WTC11 (cell line): ENCODE measurements around the gene SERPINB13. TPM values are rescaled to one million over a fixed set of nuclear protein-coding genes. Genes with fewer than 3 reads are reported as not detected.

Experiments used
- ATAC-seq: fragments of 200-7000 bp; cut with Tn5 transposase; 2 replicates; pipeline ENCODE4 v1.10.0; 2021; ENCODE audit warnings: mild to moderate bottlenecking, moderate library complexity
- CTCF ChIA-PET: fragments of 300-600 bp; sonication (Branson Sonifier 250); formaldehyde crosslinking; loops from one replicate; lab custom pipeline; 2021; ENCODE audit warnings: antibody characterized with exemption; lab: Charles Lee
- POLR2A ChIA-PET: fragments of 350-600 bp; sonication (Branson Sonifier 250); formaldehyde crosslinking; loops from one replicate; lab custom pipeline; 2021; ENCODE audit warnings: antibody characterized with exemption; lab: Charles Lee
- DNase-seq: peaks from one replicate; pipeline ENCODE4 v3.0.0; 2021; ENCODE audit warnings: low spot score
- H3K27ac Mint-ChIP-seq: 2 replicates; pipeline ENCODE4 v1.8.0; 2021; ENCODE audit warnings: mixed read lengths
- H3K27me3 Mint-ChIP-seq: 2 replicates; pipeline ENCODE4 v1.8.0; 2021; ENCODE audit warnings: low read depth, mild to moderate bottlenecking, moderate library complexity, mixed read lengths
- H3K36me3 Mint-ChIP-seq: 2 replicates; pipeline ENCODE4 v1.8.0; 2021; ENCODE audit warnings: mixed read lengths
- H3K4me1 Mint-ChIP-seq: 2 replicates; pipeline ENCODE4 v1.8.0; 2022; ENCODE audit warnings: mixed read lengths
- H3K4me3 Mint-ChIP-seq: 2 replicates; pipeline ENCODE4 v1.8.0; 2021; ENCODE audit warnings: mild to moderate bottlenecking, moderate library complexity, mixed read lengths
- H3K9me3 Mint-ChIP-seq: 2 replicates; pipeline ENCODE4 v1.8.0; 2021; ENCODE audit warnings: mixed read lengths
- ARID4B ChIP-seq: sonication (generic); formaldehyde crosslinking; IDR thresholded peaks from 2 replicates; pipeline ENCODE4 v1.8.0; 2023; ENCODE audit warnings: missing genetic modification reagents, mild to moderate bottlenecking, borderline replicate concordance
- CDX4 ChIP-seq: fragments of 250-450 bp; sonication (Bioruptor Pico); IDR thresholded peaks from 2 replicates; pipeline ENCODE4 v1.9.0; 2021; ENCODE audit warnings: moderate library complexity, mild to moderate bottlenecking, inconsistent platforms, borderline replicate concordance
- CREB1 ChIP-seq: sonication (generic); formaldehyde crosslinking; IDR thresholded peaks from 2 replicates; pipeline ENCODE4 v1.8.0; 2023; ENCODE audit warnings: mild to moderate bottlenecking, missing genetic modification reagents
- FOXK1 ChIP-seq: sonication (generic); formaldehyde crosslinking; IDR thresholded peaks from 2 replicates; pipeline ENCODE4 v1.8.0; 2022; ENCODE audit warnings: mild to moderate bottlenecking, moderate library complexity, missing genetic modification reagents
- IRF2 ChIP-seq: sonication (generic); formaldehyde crosslinking; IDR thresholded peaks from 2 replicates; pipeline ENCODE4 v1.8.0; 2022; ENCODE audit warnings: low read depth, missing genetic modification reagents, borderline replicate concordance
- NFYB ChIP-seq: sonication (generic); formaldehyde crosslinking; conservative IDR thresholded peaks from 2 replicates; pipeline ENCODE4 v1.8.0; 2022; ENCODE audit warnings: low read depth, missing genetic modification reagents
- STAT6 ChIP-seq: sonication (generic); formaldehyde crosslinking; conservative IDR thresholded peaks from 2 replicates; pipeline ENCODE4 v1.8.1; 2023; ENCODE audit warnings: mild to moderate bottlenecking, low read depth, missing genetic modification reagents, moderate library complexity
- TP53 ChIP-seq: sonication (generic); formaldehyde crosslinking; IDR thresholded peaks from 2 replicates; pipeline ENCODE4 v1.8.1; 2023; ENCODE audit warnings: mild to moderate bottlenecking, missing genetic modification reagents
- USF1 ChIP-seq: sonication (generic); formaldehyde crosslinking; IDR thresholded peaks from 2 replicates; pipeline ENCODE4 v1.8.0; 2022; ENCODE audit warnings: mild to moderate bottlenecking, missing genetic modification reagents
- ZBTB43 ChIP-seq: sonication (generic); formaldehyde crosslinking; IDR thresholded peaks from 2 replicates; pipeline ENCODE4 v1.8.1; 2023; ENCODE audit warnings: mild to moderate bottlenecking, missing genetic modification reagents
- total RNA-seq: library from RNA; stranded (reverse); gene quantifications from 3 replicates; pipeline ENCODE4 v1.2.3, GENCODE V29; 2021

SERPINB13 gene
- total RNA-seq, 1 experiment from 2014 or later, result not detected

- TF ChIP-seq ARID4B (CRISPR knock-in tag) (no peak), IRF2 (CRISPR knock-in tag) (no peak), ZBTB43 (CRISPR knock-in tag) (no peak)
- TF ChIP-seq, all 79 proteins: peak for 0
These were observed 4.0 kb downstream of the SERPINB13 start (continued) for GRCh38 chr18:63590966-63591695.

GRCh38 chr18:63591725-63592124 is 4.6 kb downstream of the SERPINB13 start:
- TF ChIP-seq USF1 (CRISPR knock-in tag) (no peak), STAT6 (CRISPR knock-in tag) (no peak), ARID4B (CRISPR knock-in tag) (no peak), CREB1 (CRISPR knock-in tag) (no peak), FOXK1 (CRISPR knock-in tag) (no peak), CDX4 (CRISPR knock-in tag) (no peak), TP53 (no peak), NFYB (CRISPR knock-in tag) (no peak)
- DNase-seq (no peak), ATAC-seq (no peak)
- H3K4me3 Mint-ChIP-seq, result no peak overlapping the region
- H3K4me1 Mint-ChIP-seq, result peaks cover 4% of the 10 kb centered on the region
- no peak overlapping the region for H3K27ac Mint-ChIP-seq
- no peaks in the 10 kb centered on the region for H3K9me3 Mint-ChIP-seq
- no peaks in the 10 kb centered on the region for H3K27me3 Mint-ChIP-seq
- ChIA-PET CTCF (no interaction called here), POLR2A (no interaction called here)
- no peaks in the 10 kb centered on the region for H3K36me3 Mint-ChIP-seq
